ENCODE measurements around the gene ARMC2. TPM values are rescaled to one million over a fixed set of nuclear protein-coding genes. Genes with fewer than 3 reads are reported as not detected.
"Not testable (repeated sequence)": the region's sequence is repeated elsewhere in the genome, so short reads cannot be mapped to it uniquely, and the experiment has no call there.

The ARMC2 gene
- total and polyA plus RNA-seq, 2 experiments from 2014 or later = 2.7 to 4.4 TPM

DNA sequence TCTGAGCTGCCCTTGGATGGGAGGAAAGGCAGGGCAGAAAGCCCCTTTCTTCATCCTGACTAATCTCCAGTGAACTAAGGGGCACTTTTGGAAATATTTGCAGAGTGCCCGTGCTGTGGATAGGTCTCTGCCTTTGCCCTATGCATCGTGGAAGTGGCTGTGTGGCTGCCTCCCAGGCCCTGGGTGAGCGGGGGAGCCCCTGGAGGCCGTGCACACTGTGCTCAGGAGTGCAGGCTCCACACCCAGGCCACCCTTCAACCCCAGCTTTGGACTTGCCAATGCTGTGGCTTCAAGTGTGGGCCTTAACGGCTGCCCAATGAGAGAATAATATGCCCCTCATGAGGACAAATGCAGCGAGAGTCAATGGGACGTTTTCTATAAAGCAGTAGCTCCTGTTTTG, 36.7 kb upstream of the ARMC2 start (continued):
- TF ChIP-seq, protein P1, sequence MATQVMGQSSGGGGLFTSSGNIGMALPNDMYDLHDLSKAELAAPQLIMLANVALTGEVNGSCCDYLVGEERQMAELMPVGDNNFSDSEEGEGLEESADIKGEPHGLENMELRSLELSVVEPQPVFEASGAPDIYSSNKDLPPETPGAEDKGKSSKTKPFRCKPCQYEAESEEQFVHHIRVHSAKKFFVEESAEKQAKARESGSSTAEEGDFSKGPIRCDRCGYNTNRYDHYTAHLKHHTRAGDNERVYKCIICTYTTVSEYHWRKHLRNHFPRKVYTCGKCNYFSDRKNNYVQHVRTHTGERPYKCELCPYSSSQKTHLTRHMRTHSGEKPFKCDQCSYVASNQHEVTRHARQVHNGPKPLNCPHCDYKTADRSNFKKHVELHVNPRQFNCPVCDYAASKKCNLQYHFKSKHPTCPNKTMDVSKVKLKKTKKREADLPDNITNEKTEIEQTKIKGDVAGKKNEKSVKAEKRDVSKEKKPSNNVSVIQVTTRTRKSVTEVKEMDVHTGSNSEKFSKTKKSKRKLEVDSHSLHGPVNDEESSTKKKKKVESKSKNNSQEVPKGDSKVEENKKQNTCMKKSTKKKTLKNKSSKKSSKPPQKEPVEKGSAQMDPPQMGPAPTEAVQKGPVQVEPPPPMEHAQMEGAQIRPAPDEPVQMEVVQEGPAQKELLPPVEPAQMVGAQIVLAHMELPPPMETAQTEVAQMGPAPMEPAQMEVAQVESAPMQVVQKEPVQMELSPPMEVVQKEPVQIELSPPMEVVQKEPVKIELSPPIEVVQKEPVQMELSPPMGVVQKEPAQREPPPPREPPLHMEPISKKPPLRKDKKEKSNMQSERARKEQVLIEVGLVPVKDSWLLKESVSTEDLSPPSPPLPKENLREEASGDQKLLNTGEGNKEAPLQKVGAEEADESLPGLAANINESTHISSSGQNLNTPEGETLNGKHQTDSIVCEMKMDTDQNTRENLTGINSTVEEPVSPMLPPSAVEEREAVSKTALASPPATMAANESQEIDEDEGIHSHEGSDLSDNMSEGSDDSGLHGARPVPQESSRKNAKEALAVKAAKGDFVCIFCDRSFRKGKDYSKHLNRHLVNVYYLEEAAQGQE (IDR thresholded peaks at IDR 0.05; ENCODE audit: unreplicated experiment) = no peak
- TF ChIP-seq, protein P2, sequence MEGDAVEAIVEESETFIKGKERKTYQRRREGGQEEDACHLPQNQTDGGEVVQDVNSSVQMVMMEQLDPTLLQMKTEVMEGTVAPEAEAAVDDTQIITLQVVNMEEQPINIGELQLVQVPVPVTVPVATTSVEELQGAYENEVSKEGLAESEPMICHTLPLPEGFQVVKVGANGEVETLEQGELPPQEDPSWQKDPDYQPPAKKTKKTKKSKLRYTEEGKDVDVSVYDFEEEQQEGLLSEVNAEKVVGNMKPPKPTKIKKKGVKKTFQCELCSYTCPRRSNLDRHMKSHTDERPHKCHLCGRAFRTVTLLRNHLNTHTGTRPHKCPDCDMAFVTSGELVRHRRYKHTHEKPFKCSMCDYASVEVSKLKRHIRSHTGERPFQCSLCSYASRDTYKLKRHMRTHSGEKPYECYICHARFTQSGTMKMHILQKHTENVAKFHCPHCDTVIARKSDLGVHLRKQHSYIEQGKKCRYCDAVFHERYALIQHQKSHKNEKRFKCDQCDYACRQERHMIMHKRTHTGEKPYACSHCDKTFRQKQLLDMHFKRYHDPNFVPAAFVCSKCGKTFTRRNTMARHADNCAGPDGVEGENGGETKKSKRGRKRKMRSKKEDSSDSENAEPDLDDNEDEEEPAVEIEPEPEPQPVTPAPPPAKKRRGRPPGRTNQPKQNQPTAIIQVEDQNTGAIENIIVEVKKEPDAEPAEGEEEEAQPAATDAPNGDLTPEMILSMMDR (conservative IDR thresholded peaks at IDR 0.05; ENCODE audit: low read depth in 2 of 2) = no peak
- TF ChIP-seq STAT1 (IDR thresholded peaks at IDR 0.05; ENCODE audit: unreplicated experiment) = no peak
- no peak for TF ChIP-seq EZH2phosphoT487 (IDR thresholded peaks at IDR 0.05; ENCODE audit: unreplicated experiment)
- TF ChIP-seq NANOG (IDR thresholded peaks at IDR 0.05; ENCODE audit: borderline replicate concordance) = no peak
- TF ChIP-seq POLR2AphosphoS5 (IDR thresholded peaks at IDR 0.05; ENCODE audit: low read depth) = no peak
- TF ChIP-seq ZNF114 (CRISPR knock-in tag; IDR thresholded peaks at IDR 0.05) = no peak

DNA sequence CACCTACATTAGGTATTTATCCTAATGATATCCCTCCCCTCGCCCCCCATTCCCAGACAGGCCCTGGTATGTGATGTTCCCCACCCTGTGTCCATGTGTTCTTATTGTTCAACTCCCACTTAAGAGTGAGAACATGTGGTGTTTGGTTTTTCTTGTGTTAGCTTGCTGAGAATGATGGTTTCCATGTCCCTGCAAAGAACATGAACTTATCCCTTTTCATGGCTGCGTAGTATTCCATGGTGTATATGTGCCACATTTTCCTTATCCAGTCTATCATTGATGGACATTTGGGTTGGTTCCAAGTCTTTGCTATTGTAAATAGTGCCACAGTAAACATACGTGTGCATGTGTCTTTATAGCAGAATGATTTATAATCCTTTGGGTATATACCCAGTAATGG, 35.0 kb upstream of the ARMC2 start:
- H3K79me2 ChIP-seq (replicated peaks; ENCODE audit: insufficient read depth); H3K27ac Mint-ChIP-seq; DNase-seq (ENCODE audit: low spot score); H2AFZ ChIP-seq; H3K4me3 ChIP-seq; H3K9me2 ChIP-seq (ENCODE audit: insufficient read depth); H3K4me2 ChIP-seq; H3F3A ChIP-seq (replicated peaks; ENCODE audit: low read depth); H3K4me3 Mint-ChIP-seq; H4K20me1 ChIP-seq (replicated peaks; ENCODE audit: insufficient read depth); H3K4me1 Mint-ChIP-seq; H3K36me3 ChIP-seq (ENCODE audit: insufficient read depth); H3K27me3 ChIP-seq (ENCODE audit: insufficient read depth); H3K4me1 ChIP-seq (ENCODE audit: insufficient read depth); H3K27ac ChIP-seq (ENCODE audit: low read depth); ATAC-seq; H3K27me3 Mint-ChIP-seq (ENCODE audit: insufficient read depth, low read depth, poor library complexity): not testable (repeated sequence)
- peaks cover 18% of the 10 kb centered on the region for H3K9me3 Mint-ChIP-seq
- peaks cover 14% of the 10 kb centered on the region for H3K36me3 Mint-ChIP-seq (ENCODE audit: low read depth)

DNA sequence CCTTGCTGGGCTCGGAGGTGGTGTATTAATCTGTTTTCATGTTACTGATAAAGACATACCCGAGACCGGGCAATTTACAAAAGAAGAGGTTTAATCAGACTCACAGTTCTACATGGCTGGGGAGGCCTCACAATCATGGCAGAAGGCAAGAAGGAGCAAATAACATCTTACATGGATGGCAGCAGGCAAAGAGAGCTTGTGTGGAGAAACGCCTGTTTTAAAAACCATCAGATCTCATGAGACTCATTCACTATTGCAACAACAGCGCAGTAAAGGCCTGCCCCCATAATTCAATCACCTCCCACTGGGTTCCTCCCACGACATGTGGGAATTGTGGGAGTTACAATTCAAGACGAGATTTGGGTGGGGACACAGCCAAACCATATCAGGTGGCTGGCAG, 30.9 kb upstream of the ARMC2 start:
- not testable (repeated sequence) for H3K27ac ChIP-seq (ENCODE audit: low read depth); H4K20me1 ChIP-seq (replicated peaks; ENCODE audit: insufficient read depth); H3K79me2 ChIP-seq (replicated peaks; ENCODE audit: insufficient read depth); H3K4me1 ChIP-seq (ENCODE audit: insufficient read depth); H3K4me1 Mint-ChIP-seq; H3K27me3 ChIP-seq (ENCODE audit: insufficient read depth); H3F3A ChIP-seq (replicated peaks; ENCODE audit: low read depth); H3K27me3 Mint-ChIP-seq (ENCODE audit: insufficient read depth, low read depth, poor library complexity); ATAC-seq; H3K36me3 ChIP-seq (ENCODE audit: insufficient read depth); H2AFZ ChIP-seq; DNase-seq (ENCODE audit: low spot score); H3K9me2 ChIP-seq (ENCODE audit: insufficient read depth); H3K27ac Mint-ChIP-seq; H3K4me3 ChIP-seq; H3K4me3 Mint-ChIP-seq; H3K4me2 ChIP-seq
- Mint-ChIP-seq H3K9me3 (peaks cover 27% of the 10 kb centered on the region), H3K36me3 (ENCODE audit: low read depth) (peaks cover 19% of the 10 kb centered on the region)

Data from GM23338 (cell line).